ENCODE measurements around the gene TIMP3.

DNA sequence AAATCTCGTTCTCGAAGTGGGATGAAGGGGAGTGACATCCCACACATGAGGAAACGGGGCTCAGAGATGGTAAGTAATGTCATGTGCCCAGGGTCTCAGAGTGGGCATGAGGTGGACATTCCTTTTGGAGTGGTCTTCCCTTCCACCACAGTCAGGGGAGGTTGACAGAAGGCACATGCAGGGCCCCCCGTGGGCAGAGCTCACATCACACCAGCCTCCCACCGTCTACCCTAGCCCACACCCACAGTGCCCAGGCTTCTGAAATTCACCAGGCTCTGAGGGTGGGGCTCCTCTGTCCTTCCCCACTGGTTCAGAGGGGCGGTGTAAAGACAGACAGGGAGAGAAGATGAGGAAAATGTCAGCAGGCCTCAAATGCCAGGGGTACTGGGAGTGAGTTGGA is 41.1 kb upstream of the TIMP3 start:
- TF ChIP-seq AFF4 (CRISPR knock-in tag; IDR thresholded peaks at IDR 0.05; ENCODE audit: borderline replicate concordance) (no peak), USF1 (CRISPR knock-in tag; IDR thresholded peaks at IDR 0.05) (no peak), NFYB (CRISPR knock-in tag; conservative IDR thresholded peaks at IDR 0.05; ENCODE audit: low read depth) (no peak), TEAD4 (CRISPR knock-in tag; IDR thresholded peaks at IDR 0.05) (no peak), NFE2L1 (CRISPR knock-in tag; IDR thresholded peaks at IDR 0.05) (no peak), ELF4 (CRISPR knock-in tag; IDR thresholded peaks at IDR 0.05; ENCODE audit: low read depth) (no peak), PREB (CRISPR knock-in tag; IDR thresholded peaks at IDR 0.05; ENCODE audit: borderline replicate concordance) (no peak)
- TF ChIP-seq, protein P1, sequence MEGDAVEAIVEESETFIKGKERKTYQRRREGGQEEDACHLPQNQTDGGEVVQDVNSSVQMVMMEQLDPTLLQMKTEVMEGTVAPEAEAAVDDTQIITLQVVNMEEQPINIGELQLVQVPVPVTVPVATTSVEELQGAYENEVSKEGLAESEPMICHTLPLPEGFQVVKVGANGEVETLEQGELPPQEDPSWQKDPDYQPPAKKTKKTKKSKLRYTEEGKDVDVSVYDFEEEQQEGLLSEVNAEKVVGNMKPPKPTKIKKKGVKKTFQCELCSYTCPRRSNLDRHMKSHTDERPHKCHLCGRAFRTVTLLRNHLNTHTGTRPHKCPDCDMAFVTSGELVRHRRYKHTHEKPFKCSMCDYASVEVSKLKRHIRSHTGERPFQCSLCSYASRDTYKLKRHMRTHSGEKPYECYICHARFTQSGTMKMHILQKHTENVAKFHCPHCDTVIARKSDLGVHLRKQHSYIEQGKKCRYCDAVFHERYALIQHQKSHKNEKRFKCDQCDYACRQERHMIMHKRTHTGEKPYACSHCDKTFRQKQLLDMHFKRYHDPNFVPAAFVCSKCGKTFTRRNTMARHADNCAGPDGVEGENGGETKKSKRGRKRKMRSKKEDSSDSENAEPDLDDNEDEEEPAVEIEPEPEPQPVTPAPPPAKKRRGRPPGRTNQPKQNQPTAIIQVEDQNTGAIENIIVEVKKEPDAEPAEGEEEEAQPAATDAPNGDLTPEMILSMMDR (IDR thresholded peaks at IDR 0.05), result no peak
